H9 (cell line): ENCODE results near the gene RAPGEF6. TPM values are rescaled to one million over a fixed set of nuclear protein-coding genes. Genes with fewer than 3 reads are reported as not detected.

Source experiments
- DNase-seq: peaks from one replicate; pipeline ENCODE4 v3.0.0-alpha.2; 2017
- H2AFZ ChIP-seq: one replicate; pipeline ENCODE4 v1.6.1; 2013; ENCODE audit warnings: mild to moderate bottlenecking, low read length, control low read depth, moderate library complexity
- H2AK5ac ChIP-seq: 2 replicates; pipeline ENCODE4 v1.6.1; 2013; ENCODE audit warnings: low read length, control low read depth, mixed read lengths; ENCODE audit not compliant: insufficient read length
- H2BK120ac ChIP-seq: one replicate; pipeline ENCODE4 v1.6.1; 2013; ENCODE audit warnings: low read depth, mild to moderate bottlenecking, low read length, control low read depth, inconsistent platforms; ENCODE audit not compliant: poor library complexity, severe bottlenecking
- H2BK12ac ChIP-seq: 2 replicates; pipeline ENCODE4 v1.6.1; 2013; ENCODE audit warnings: low read length, control low read depth, mixed read lengths, low read depth; ENCODE audit not compliant: insufficient read length
- H2BK15ac ChIP-seq: 2 replicates; pipeline ENCODE4 v1.6.1; 2013; ENCODE audit warnings: low read depth, low read length, control low read depth
- H2BK20ac ChIP-seq: one replicate; pipeline ENCODE4 v1.6.1; 2013; ENCODE audit warnings: low read depth, mild to moderate bottlenecking, low read length, control low read depth, inconsistent platforms; ENCODE audit not compliant: poor library complexity, severe bottlenecking
- H2BK5ac ChIP-seq: 2 replicates; pipeline ENCODE4 v1.6.1; 2013; ENCODE audit warnings: low read length, control low read depth, mixed read lengths; ENCODE audit not compliant: insufficient read length
- H3K14ac ChIP-seq: 2 replicates; pipeline ENCODE4 v1.6.1; 2013; ENCODE audit warnings: low read length, control low read depth; ENCODE audit not compliant: insufficient read depth
- H3K18ac ChIP-seq: 2 replicates; pipeline ENCODE4 v1.6.1; 2013; ENCODE audit warnings: low read depth, mild to moderate bottlenecking, mixed read lengths, low read length, control low read depth; ENCODE audit not compliant: insufficient read length
- H3K23ac ChIP-seq: 2 replicates; pipeline ENCODE4 v1.6.1; 2013; ENCODE audit warnings: low read length, control low read depth, mixed read lengths, low read depth; ENCODE audit not compliant: insufficient read length
- H3K23me2 ChIP-seq: 2 replicates; pipeline ENCODE4 v1.6.1; 2013; ENCODE audit warnings: low read depth, mild to moderate bottlenecking, mixed read lengths, low read length, control low read depth; ENCODE audit not compliant: insufficient read length, poor library complexity, severe bottlenecking
- H3K27ac ChIP-seq: 2 replicates; pipeline ENCODE4 v1.5.1; 2013; ENCODE audit warnings: low read length, control low read depth, mixed read lengths, low read depth; ENCODE audit not compliant: insufficient read length
- H3K27me3 ChIP-seq: 2 replicates; pipeline ENCODE4 v1.6.1; 2013; ENCODE audit warnings: low read length, control low read depth, inconsistent platforms; ENCODE audit not compliant: insufficient read depth
- H3K4ac ChIP-seq: 2 replicates; pipeline ENCODE4 v1.6.1; 2013; ENCODE audit warnings: low read depth, mild to moderate bottlenecking, control low read depth, inconsistent platforms, low read length, moderate library complexity
- H3K4me1 ChIP-seq: 2 replicates; pipeline ENCODE4 v1.6.1; 2013; ENCODE audit warnings: low read length, control low read depth, inconsistent platforms; ENCODE audit not compliant: insufficient read depth
- H3K4me2 ChIP-seq: 2 replicates; pipeline ENCODE4 v1.6.1; 2013; ENCODE audit warnings: low read length, control low read depth, mixed read lengths; ENCODE audit not compliant: insufficient read length, insufficient read depth
- H3K56ac ChIP-seq: 2 replicates; pipeline ENCODE4 v1.6.1; 2013; ENCODE audit warnings: low read depth, mild to moderate bottlenecking, mixed read lengths, low read length, control low read depth; ENCODE audit not compliant: insufficient read length
- H3K79me1 ChIP-seq: 2 replicates; pipeline ENCODE4 v1.6.1; 2013; ENCODE audit warnings: low read depth, mild to moderate bottlenecking, moderate library complexity, low read length, control low read depth, inconsistent platforms; ENCODE audit not compliant: insufficient read depth, poor library complexity, severe bottlenecking
- H3K79me2 ChIP-seq: 2 replicates; pipeline ENCODE4 v1.6.1; 2013; ENCODE audit warnings: low read length, control low read depth, inconsistent platforms; ENCODE audit not compliant: insufficient read depth
- H3K9ac ChIP-seq: 2 replicates; pipeline ENCODE4 v1.6.1; 2013; ENCODE audit warnings: low read length, control low read depth, mixed read lengths; ENCODE audit not compliant: insufficient read length; ENCODE audit errors: extremely low read depth
- H3K9me3 ChIP-seq: one replicate; pipeline ENCODE4 v1.6.1; 2013; ENCODE audit warnings: low read depth, low read length, inconsistent platforms; ENCODE audit not compliant: control insufficient read depth
- H3T11ph ChIP-seq: one replicate; pipeline ENCODE4 v1.6.1; 2013; ENCODE audit warnings: mild to moderate bottlenecking, low read length, control low read depth, inconsistent platforms
- H4K20me1 ChIP-seq: one replicate; pipeline ENCODE4 v1.6.1; 2013; ENCODE audit not compliant: control insufficient read depth, insufficient read length, insufficient read depth
- H4K5ac ChIP-seq: 2 replicates; pipeline ENCODE4 v1.6.1; 2013; ENCODE audit warnings: low read depth, mild to moderate bottlenecking, mixed read lengths, low read length, control low read depth; ENCODE audit not compliant: insufficient read length
- H4K8ac ChIP-seq: replicated peaks from 2 replicates; pipeline ENCODE4 v1.6.1; 2013; ENCODE audit warnings: low read length, control low read depth, mixed read lengths, low read depth; ENCODE audit not compliant: insufficient read length
- H4K91ac ChIP-seq: 2 replicates; pipeline ENCODE4 v1.6.1; 2013; ENCODE audit warnings: low read depth, mild to moderate bottlenecking, moderate library complexity, mixed read lengths, low read length, control low read depth; ENCODE audit not compliant: insufficient read length
- H3K27ac Mint-ChIP-seq, 3 experiments: 2 replicates in 2 of 3; 3 replicates in 1 of 3; pipeline ENCODE4 v1.8.0; 2020 to 2021; ENCODE audit warnings: mixed read lengths in 3 of 3, mild to moderate bottlenecking in 1 of 3, moderate library complexity in 1 of 3
- H3K27me3 Mint-ChIP-seq: 2 replicates; pipeline ENCODE4 v1.8.0; 2021; ENCODE audit warnings: low read depth, mild to moderate bottlenecking, moderate library complexity, mixed read lengths
- H3K36me3 Mint-ChIP-seq, 3 experiments: 2 replicates in 2 of 3; 3 replicates in 1 of 3; pipeline ENCODE4 v1.8.0; 2020 to 2021; ENCODE audit warnings: low read depth in 3 of 3, mixed read lengths in 3 of 3; ENCODE audit not compliant: insufficient read depth in 1 of 3
- H3K4me1 Mint-ChIP-seq, 2 experiments: 2 replicates each; pipeline ENCODE4 v1.8.0; 2020; ENCODE audit warnings: mixed read lengths in 2 of 2
- H3K4me3 Mint-ChIP-seq, 2 experiments: 2 replicates in 1 of 2; 3 replicates in 1 of 2; pipeline ENCODE4 v1.8.0; 2020 to 2021; ENCODE audit warnings: mild to moderate bottlenecking in 2 of 2, mixed read lengths in 2 of 2, moderate library complexity in 1 of 2
- H3K9me3 Mint-ChIP-seq, 2 experiments: 2 replicates in 1 of 2; 3 replicates in 1 of 2; pipeline ENCODE4 v1.8.0; 2020; ENCODE audit warnings: mild to moderate bottlenecking in 2 of 2, mixed read lengths in 2 of 2, moderate library complexity in 1 of 2
- WGBS: extraction: QIAGEN DNeasy Blood & Tissue Kit; methylation state at CpG from one replicate; pipeline ENCODE4 v1.1.7; 2013; ENCODE audit warnings: missing lambda C conversion rate, low lambda C conversion rate, mixed read lengths; ENCODE audit not compliant: insufficient read length; ENCODE audit errors: extremely low coverage; 5-methylcytosine and 5-hydroxymethylcytosine counted together
- total RNA-seq: library from RNA; stranded (reverse); gene quantifications from 2 replicates; pipeline ENCODE4 v1.2.1, GENCODE V29; 2021
- TF ChIP-seq, protein P1 (sequence below): fragments of 200-600 bp; sonication (generic); conservative IDR thresholded peaks from 3 replicates; pipeline ENCODE4 v1.8.0; 2021; ENCODE audit warnings: antibody characterized with exemption, mild to moderate bottlenecking

The RAPGEF6 gene
- total RNA-seq, 1 experiment from 2014 or later, result 19.7 TPM

DNA sequence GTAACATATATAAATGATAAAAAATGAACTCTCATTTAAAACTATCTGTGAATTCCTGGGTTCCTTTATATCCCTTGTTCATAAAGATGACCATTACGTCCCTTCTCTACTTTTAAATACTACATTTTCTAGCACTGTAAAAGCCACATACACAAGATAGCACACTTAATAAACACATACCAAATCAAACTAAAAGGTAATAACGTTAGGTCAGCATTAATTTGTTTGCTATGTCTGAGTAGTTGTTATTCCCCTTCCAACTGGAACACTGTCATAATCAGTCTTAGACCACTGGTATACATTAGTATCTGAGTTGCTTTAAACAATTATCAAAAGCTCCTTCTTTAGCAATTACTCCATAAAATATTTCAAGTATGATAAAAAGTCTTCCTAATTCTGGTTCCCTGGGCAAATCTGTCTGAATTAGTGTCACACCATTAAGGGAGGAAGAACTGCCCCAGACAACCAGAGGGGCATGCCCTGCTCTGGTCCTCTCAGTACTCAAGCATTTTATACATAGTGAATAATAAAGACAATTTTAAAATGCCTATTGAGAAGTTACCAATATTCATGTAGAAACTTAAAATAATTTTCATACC is 98.1 kb downstream of the RAPGEF6 start:
- Histone ChIP-seq H3K56ac (no peak overlapping the region), H2BK5ac (no peak overlapping the region), H2BK15ac (no peak overlapping the region), H3K9ac (no peak overlapping the region), H3K79me2 (no peaks in the 10 kb centered on the region), H3T11ph (no peak overlapping the region), H2BK20ac (no peak overlapping the region), H3K27ac (no peak overlapping the region), H3K23me2 (no peaks in the 10 kb centered on the region), H3K4me2 (no peak overlapping the region), H4K5ac (no peak overlapping the region), H3K18ac (no peak overlapping the region), H3K14ac (no peak overlapping the region), H2BK12ac (no peak overlapping the region), H4K8ac (no peak overlapping the region), H2AFZ (no peak overlapping the region), H2BK120ac (no peak overlapping the region), H3K9me3 (no peaks in the 10 kb centered on the region), H3K4ac (no peak overlapping the region), H4K20me1 (no peaks in the 10 kb centered on the region), H3K27me3 (no peaks in the 10 kb centered on the region), H4K91ac (no peak overlapping the region), H3K4me1 (0 out of 2 replicates have a peak, but pooled peaks cover 1% of the 10 kb centered on the region), H2AK5ac (no peak overlapping the region), H3K79me1 (no peaks in the 10 kb centered on the region), H3K23ac (no peak overlapping the region)
- TF ChIP-seq, protein P1, sequence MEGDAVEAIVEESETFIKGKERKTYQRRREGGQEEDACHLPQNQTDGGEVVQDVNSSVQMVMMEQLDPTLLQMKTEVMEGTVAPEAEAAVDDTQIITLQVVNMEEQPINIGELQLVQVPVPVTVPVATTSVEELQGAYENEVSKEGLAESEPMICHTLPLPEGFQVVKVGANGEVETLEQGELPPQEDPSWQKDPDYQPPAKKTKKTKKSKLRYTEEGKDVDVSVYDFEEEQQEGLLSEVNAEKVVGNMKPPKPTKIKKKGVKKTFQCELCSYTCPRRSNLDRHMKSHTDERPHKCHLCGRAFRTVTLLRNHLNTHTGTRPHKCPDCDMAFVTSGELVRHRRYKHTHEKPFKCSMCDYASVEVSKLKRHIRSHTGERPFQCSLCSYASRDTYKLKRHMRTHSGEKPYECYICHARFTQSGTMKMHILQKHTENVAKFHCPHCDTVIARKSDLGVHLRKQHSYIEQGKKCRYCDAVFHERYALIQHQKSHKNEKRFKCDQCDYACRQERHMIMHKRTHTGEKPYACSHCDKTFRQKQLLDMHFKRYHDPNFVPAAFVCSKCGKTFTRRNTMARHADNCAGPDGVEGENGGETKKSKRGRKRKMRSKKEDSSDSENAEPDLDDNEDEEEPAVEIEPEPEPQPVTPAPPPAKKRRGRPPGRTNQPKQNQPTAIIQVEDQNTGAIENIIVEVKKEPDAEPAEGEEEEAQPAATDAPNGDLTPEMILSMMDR, result no peak
- Mint-ChIP-seq H3K36me3 (peaks cover 0 to 2% (median 0%) of the 10 kb centered on the region in 3 experiments; a peak in 1 of 7 replicates), H3K27ac (no peak overlapping the region), H3K4me1 (no peaks in the 10 kb centered on the region; a peak in 2 of 4 replicates), H3K27me3 (no peaks in the 10 kb centered on the region), H3K9me3 (no peaks in the 10 kb centered on the region), H3K4me3 (no peak overlapping the region)
- DNase-seq, result no peak
- no CpG with 5 or more reads among the region's 2 CpGs for WGBS
